A172 (cell line): ENCODE data around the gene TAS2R60. TPM values are rescaled to one million over a fixed set of nuclear protein-coding genes. Genes with fewer than 3 reads are reported as not detected.
"Not testable (repeated sequence)": the region's sequence is repeated elsewhere in the genome, so short reads cannot be mapped to it uniquely, and the experiment has no call there.

Experiments used
- DNase-seq: peaks from one replicate; pipeline ENCODE4 v3.0.0-alpha.2; 2015; ENCODE audit warnings: low spot score
- total RNA-seq: library from RNA; depleted of rRNA; stranded (reverse); fragments of >200 nt; shearing (Covaris generic); gene quantifications from 2 replicates; pipeline ENCODE4 v1.2.3, GENCODE V29; 2014; rRNA removed

TAS2R60 gene, protein sequence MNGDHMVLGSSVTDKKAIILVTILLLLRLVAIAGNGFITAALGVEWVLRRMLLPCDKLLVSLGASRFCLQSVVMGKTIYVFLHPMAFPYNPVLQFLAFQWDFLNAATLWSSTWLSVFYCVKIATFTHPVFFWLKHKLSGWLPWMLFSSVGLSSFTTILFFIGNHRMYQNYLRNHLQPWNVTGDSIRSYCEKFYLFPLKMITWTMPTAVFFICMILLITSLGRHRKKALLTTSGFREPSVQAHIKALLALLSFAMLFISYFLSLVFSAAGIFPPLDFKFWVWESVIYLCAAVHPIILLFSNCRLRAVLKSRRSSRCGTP
- total RNA-seq = not detected in 2 replicates

- no peak for DNase-seq
Observed at GRCh38 chr7:143443153-143443552, at the start of gene TAS2R60. TSS of gene TAS2R60 (plus strand) at chr7:143443453. CDS start at chr7:143443453, 0 bp downstream.

DNA sequence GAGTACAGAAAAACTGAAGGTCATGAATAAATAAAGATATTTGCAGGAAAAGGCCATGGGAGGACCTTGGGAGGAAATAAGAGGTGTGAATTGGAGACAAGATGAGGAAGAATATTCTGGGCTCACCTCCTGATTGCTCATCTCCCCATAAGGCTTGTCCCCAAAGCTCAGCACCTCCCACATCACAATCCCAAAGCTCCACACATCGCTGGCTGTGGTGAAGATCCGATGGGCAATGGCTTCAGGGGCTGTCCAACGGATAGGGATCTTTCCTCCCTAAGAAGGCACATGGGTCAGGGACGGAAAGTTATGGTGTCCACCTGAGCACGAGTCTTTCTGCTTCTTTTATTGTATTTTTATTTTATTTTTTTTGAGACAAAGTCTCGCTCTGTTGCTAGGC, 49.2 kb upstream of the TAS2R60 start:
- no peak for DNase-seq

DNA sequence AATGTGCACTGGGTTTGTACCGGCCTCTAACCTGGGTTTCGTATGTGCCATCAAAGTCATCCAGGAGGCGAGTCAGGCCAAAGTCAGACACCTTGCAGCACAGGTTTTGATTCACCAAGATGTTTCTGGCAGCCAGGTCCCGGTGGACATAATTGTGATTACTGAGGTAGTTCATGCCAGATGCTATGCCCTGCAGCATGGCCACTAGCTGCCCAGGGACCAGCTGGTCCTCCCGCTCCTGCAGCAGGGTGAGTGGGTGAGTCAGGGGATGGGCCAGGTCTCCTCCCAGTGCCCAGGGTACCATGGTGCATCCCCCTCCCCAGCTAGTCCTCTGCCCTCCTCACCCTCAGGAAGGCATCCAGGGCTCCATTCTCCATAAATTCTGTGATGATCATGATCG, 48.5 kb upstream of the TAS2R60 start:
- DNase-seq = no peak

GRCh38 chr7:143395187-143396149, 47.8 kb upstream of the TAS2R60 start:
- no peak for DNase-seq

GRCh38 chr7:143396182-143396581, 47.1 kb upstream of the TAS2R60 start:
- DNase-seq = no peak

DNA sequence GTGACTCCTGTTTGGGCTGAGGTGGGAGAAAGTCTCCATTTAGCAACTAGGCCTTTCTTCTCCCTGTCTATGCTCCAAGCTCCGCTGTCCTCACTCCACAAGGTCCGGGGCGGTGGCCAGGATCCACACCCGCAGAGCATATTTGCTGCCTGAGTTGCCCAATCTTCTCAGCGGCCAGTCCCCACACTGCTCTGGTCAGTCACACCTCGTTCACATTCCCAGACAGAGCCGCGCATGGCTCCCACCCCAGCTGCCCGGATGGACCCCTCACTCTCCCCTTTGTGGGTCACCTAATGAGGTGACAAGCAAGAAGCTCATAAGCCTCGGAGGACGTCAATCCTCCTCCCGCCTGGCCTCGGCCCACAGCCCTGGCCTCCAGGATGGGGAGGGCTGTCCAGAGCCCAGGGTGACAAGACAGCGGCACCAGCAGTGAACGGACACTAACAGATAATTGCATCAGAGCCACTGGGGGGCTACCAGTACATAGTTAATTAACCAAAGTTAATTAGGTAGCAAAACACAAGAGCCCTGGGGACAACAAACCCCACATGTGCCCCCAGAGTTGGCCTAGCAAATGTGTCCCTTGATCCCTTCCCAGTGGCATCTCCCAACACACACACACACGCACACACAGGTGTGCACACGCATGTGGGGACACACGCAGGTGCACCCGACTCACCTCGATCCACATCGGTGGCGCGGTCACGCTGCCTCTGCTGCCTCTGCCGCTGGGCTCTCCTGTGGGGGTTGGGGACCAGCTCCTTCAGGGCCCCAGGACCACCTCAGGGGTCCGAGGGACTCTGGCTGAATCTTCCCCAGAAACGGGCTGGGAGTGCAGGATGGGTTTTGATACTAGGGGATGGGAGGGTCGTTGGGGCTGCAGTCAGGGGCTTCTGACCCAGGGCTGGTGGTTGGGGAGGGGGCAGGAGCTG, 46.4 kb upstream of the TAS2R60 start:
- DNase-seq = no peak

GRCh38 chr7:143397710-143398530, 45.3 kb upstream of the TAS2R60 start:
- DNase-seq = no peak

- DNase-seq = no peak
Observed at GRCh38 chr7:143398616-143399015, 44.6 kb upstream of the TAS2R60 start.

DNA sequence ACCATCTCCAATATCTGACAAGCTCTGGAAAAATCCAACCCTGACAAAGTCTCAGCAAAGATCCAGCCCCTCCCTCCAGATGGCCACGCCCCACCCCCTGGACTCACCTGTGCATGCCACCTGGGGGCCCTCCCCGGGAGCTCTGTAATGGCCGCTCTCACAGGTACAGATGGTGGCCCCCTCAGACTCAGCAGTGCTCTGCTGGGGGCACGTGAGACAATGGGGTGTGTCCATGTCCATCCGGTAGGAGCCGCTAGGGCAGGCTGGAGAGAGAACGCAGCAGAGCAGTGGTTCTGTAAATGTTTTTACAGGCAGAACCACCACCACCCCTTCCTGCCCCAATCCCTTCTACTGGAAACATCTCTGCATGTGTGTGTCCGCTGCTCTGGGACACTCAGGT, 44.1 kb upstream of the TAS2R60 start:
- no peak for DNase-seq

DNA sequence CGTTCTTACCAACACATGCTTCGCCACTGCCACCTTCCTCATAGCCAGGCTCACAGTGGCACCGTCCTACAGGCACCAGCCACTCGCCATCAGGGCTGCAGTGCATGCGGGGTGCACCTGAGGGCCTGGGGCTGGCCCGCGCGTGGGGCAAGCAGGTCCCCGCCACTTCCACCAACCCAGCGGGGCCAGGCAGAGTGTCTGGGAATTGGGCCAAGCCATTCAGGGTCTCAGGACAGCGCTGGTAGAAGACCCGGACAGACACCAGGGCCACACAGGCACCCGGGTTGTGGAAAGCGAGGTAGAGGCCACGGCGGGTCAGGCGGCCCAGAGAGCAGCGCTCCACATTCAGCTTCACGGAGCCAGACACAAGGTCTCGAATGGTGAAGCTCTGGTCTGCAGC, 43.6 kb upstream of the TAS2R60 start:
- no peak for DNase-seq

- DNase-seq = no peak
Observed at GRCh38 chr7:143401265-143401664, 42.0 kb upstream of the TAS2R60 start.

- not testable (repeated sequence) for DNase-seq
Observed at GRCh38 chr7:143402233-143402632, 41.0 kb upstream of the TAS2R60 start.

GRCh38 chr7:143405173-143406001, 37.9 kb upstream of the TAS2R60 start:
- no peak for DNase-seq

DNA sequence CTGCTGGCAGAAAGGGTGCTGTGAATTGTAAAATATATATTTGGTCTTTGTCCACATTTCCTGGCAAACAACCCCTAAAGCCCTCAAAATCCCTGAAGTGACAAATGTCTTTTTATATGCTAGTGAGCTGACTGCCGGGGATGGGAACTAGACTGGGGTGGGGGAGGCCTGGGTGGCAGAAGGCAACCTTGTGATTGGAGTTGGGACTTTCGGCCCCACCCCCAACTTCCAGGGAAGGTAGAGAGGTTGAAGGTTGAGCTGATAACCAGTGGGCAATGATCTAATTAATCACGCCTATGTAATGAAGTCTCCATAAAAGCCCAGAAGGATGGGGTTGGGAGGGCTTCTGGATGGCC, 37.3 kb upstream of the TAS2R60 start:
- no peak for DNase-seq

DNA sequence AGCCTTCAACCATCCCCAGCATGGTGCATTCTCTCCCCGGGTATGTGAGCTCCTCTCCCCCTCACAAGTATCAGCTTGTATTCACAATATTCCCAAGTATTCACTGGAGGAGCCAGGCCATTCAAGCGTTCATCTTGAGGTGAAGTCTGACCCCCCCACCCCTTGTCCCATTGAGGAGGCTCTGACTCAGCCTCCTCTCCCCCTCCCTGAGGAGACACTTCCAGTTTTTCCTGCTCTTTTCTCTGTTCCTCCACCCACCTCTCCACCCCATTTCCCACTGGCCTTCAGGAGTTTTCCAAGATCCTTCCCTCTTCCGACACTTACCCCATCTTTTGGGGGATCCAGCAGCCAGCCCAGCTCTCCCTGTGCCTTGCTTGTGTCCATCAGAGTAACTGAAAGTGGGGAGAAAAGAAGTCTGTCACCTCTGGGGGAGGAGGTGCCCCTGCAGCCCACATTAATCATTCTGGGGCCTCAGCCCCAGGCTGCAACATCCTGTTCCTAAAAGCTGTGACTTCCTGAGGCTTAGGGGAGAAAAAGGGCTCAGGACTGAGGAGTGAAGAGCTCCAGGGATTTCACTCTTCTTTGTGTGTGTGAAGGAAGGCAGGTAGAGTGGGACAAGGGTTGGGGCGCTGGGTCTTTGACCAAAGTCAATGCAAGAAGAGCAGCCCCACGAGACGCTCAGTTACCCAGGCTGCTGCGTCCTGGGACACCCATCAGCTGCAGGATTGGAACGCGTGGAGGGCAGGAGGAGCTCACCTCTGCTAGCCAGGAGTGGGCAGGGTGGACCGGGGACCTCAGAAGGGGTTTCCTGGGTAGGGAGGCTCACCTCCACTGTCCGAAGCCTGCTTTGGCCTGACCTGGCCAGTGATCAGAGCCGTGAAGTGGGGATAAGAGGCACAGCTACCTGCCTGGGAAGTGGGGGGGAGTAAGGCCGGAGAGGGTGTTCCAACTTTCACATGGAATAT, 35.7 kb upstream of the TAS2R60 start:
- peak; percentile 27 for DNase-seq

DNA sequence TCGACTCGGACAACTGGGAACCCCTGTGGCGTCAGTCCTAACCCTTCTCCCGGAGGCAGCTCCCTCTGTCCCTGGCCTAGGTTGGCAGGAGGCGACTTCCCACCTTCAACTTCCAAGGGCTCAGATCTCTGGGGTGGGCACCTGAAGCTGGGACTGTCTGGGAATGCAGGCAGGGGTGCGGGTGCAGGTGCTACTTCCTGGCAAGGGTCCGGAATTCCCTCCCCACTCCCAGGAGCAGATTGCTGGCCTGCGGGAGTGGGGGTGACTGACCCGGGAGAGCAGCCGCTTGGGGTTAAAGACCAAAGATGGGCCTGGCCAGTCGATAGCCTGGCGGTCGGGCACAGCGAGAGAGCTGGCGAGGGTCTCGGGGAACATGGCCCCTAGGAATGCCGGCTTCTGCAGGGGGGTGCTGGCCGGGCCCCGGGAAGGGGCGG, 35.0 kb upstream of the TAS2R60 start:
- DNase-seq = no peak

GRCh38 chr7:143408686-143409561, 34.3 kb upstream of the TAS2R60 start, which contains the start of gene EPHA1:
TSS of gene EPHA1 (minus strand) at chr7:143408856. CDS start at chr7:143408805, 51 bp downstream.
- no peak for DNase-seq
